ENCODE measurements around the gene SOCS2. TPM values are rescaled to one million over a fixed set of nuclear protein-coding genes. Genes with fewer than 3 reads are reported as not detected.
"Not testable (repeated sequence)": the region's sequence is repeated elsewhere in the genome, so short reads cannot be mapped to it uniquely, and the experiment has no call there.

SOCS2 gene
- total and polyA plus RNA-seq, 7 donors, result 17.5 to 118 (median 75.2) TPM

- TF ChIP-seq POLR2AphosphoS5 (IDR thresholded peaks at IDR 0.05) (no peak), CTCF (IDR thresholded peaks at IDR 0.05) (no peak), EP300 (IDR thresholded peaks at IDR 0.05) (no peak), POLR2A (IDR thresholded peaks at IDR 0.05) (no peak)
- H3K27me3 ChIP-seq, result no peaks in the 10 kb centered on the region
- H3K4me3 ChIP-seq, result no peak overlapping the region
- no peaks in the 10 kb centered on the region for H3K9me3 ChIP-seq
- no peaks in the 10 kb centered on the region for H3K4me1 ChIP-seq
- intact Hi-C loops (cut with DNase I), result no loop called here
- H3K36me3 ChIP-seq, result no peaks in the 10 kb centered on the region
- DNase-seq, result no peak
- 82 to 88% methylated on average over 11 of the region's 11 CpGs for WGBS, 2 donors
- H3K27ac ChIP-seq, result no peak overlapping the region
Observed at GRCh38 chr12:93550748-93551611, 21.5 kb upstream of the SOCS2 start.

GRCh38 chr12:93552427-93552826, 20.0 kb upstream of the SOCS2 start:
- Histone ChIP-seq H3K27me3 (no peaks in the 10 kb centered on the region), H3K4me3 (no peak overlapping the region), H3K9me3 (no peaks in the 10 kb centered on the region), H3K36me3 (no peaks in the 10 kb centered on the region), H3K4me1 (no peaks in the 10 kb centered on the region), H3K27ac (no peak overlapping the region)
- no peak for TF ChIP-seq POLR2A (IDR thresholded peaks at IDR 0.05)
- TF ChIP-seq EP300 (IDR thresholded peaks at IDR 0.05), result no peak
- no peak for TF ChIP-seq POLR2AphosphoS5 (IDR thresholded peaks at IDR 0.05)
- intact Hi-C loops (cut with DNase I), result no loop called here
- DNase-seq, result no peak
- 76 to 82% methylated on average over 4 of the region's 4 CpGs for WGBS, 2 donors

- H3K4me3 ChIP-seq; H3K27me3 ChIP-seq; H3K9me3 ChIP-seq; H3K27ac ChIP-seq; H3K4me1 ChIP-seq; intact Hi-C loops (cut with DNase I); H3K36me3 ChIP-seq; DNase-seq: not testable (repeated sequence)
Observed at GRCh38 chr12:93557879-93558278, 14.6 kb upstream of the SOCS2 start.

GRCh38 chr12:93558685-93559084, 13.8 kb upstream of the SOCS2 start:
- H3K36me3 ChIP-seq; H3K4me1 ChIP-seq; H3K27ac ChIP-seq; DNase-seq; H3K9me3 ChIP-seq; H3K27me3 ChIP-seq; intact Hi-C loops (cut with DNase I); H3K4me3 ChIP-seq: not testable (repeated sequence)
- WGBS, 2 donors, result 94 to 97% methylated on average over 1 of the region's 1 CpG

GRCh38 chr12:93563807-93564538, 8.5 kb upstream of the SOCS2 start:
- H3K4me1 ChIP-seq, result peaks cover 0 to 2% (median under 1%) of the 10 kb centered on the region in 4 donors
- TF ChIP-seq CTCF (IDR thresholded peaks at IDR 0.05) (no peak), EP300 (IDR thresholded peaks at IDR 0.05) (no peak), POLR2AphosphoS5 (IDR thresholded peaks at IDR 0.05) (no peak), POLR2A (IDR thresholded peaks at IDR 0.05) (no peak)
- DNase-seq, result no peak
- no peak overlapping the region for H3K27ac ChIP-seq
- no peaks in the 10 kb centered on the region for H3K9me3 ChIP-seq
- 70 to 71% methylated on average over 6 of the region's 6 CpGs for WGBS, 2 donors
- peaks cover 0 to 28% (median 14%) of the 10 kb centered on the region in 4 donors for H3K36me3 ChIP-seq
- intact Hi-C loops (cut with DNase I), result loop anchor here (2.0 to 10.0 kb wide), 2 partner anchors 61 to 331 kb away; no protein-coding TSS in a partner anchor
- H3K27me3 ChIP-seq, result no peaks in the 10 kb centered on the region
- no peak overlapping the region for H3K4me3 ChIP-seq

GRCh38 chr12:93565760-93566159, 6.7 kb upstream of the SOCS2 start:
- TF ChIP-seq POLR2A (IDR thresholded peaks at IDR 0.05), result no peak
- no peak for TF ChIP-seq EP300 (IDR thresholded peaks at IDR 0.05)
- TF ChIP-seq POLR2AphosphoS5 (IDR thresholded peaks at IDR 0.05), result no peak
- no peak for TF ChIP-seq CTCF (IDR thresholded peaks at IDR 0.05)
- WGBS, 2 donors, result 94 to 96% methylated on average over 3 of the region's 3 CpGs
- intact Hi-C loops (cut with DNase I), result loop anchor here (2.0 to 10.0 kb wide), 2 partner anchors 63 to 329 kb away; no protein-coding TSS in a partner anchor
- Histone ChIP-seq H3K4me1 (peaks cover 0 to 7% (median 5%) of the 10 kb centered on the region in 4 donors), H3K27me3 (no peaks in the 10 kb centered on the region), H3K36me3 (peaks cover 0 to 28% (median 14%) of the 10 kb centered on the region in 4 donors), H3K9me3 (no peaks in the 10 kb centered on the region), H3K27ac (no peak overlapping the region), H3K4me3 (no peak overlapping the region)
- no peak for DNase-seq
